Subcutaneous abdominal adipose tissue (tissue), 5 donors: ENCODE data around the gene MTMR11.
A peak's percentile ranks its signal among the peaks of the same experiment; 100 is the strongest.

Source experiments
- H3K27ac ChIP-seq: one replicate; pipeline ENCODE4 v1.7.0; 2013; ENCODE audit warnings: low read depth, mild to moderate bottlenecking, inconsistent platforms, low read length, moderate library complexity
- H3K27me3 ChIP-seq, 5 donors: one replicate each; pipeline ENCODE4 v1.7.0; 2013; ENCODE audit warnings: low read length in 5 of 5, inconsistent platforms in 1 of 5; ENCODE audit not compliant: control insufficient read depth in 5 of 5, insufficient read depth in 4 of 5
- H3K36me3 ChIP-seq, 5 donors: one replicate each; pipeline ENCODE4 v1.7.0; 2013; ENCODE audit warnings: low read length in 5 of 5; ENCODE audit not compliant: control insufficient read depth in 5 of 5, insufficient read depth in 5 of 5
- H3K4me1 ChIP-seq, 5 donors: one replicate each; pipeline ENCODE4 v1.7.0; 2013; ENCODE audit warnings: low read length in 5 of 5, mild to moderate bottlenecking in 3 of 5, moderate library complexity in 1 of 5; ENCODE audit not compliant: control insufficient read depth in 5 of 5, insufficient read depth in 5 of 5
- H3K4me3 ChIP-seq, 5 donors: one replicate each; pipeline ENCODE4 v1.7.0; 2013; ENCODE audit warnings: low read length in 5 of 5, low read depth in 1 of 5
- H3K9ac ChIP-seq, 5 donors: one replicate each; pipeline ENCODE4 v1.7.0; 2013; ENCODE audit warnings: low read length in 5 of 5, mild to moderate bottlenecking in 4 of 5, moderate library complexity in 3 of 5
- H3K9me3 ChIP-seq, 5 donors: one replicate each; pipeline ENCODE4 v1.7.0; 2013; ENCODE audit warnings: low read length in 5 of 5; ENCODE audit not compliant: control insufficient read depth in 5 of 5
- donor health status: healthy.
- donor health status: healthy.
- donor health status: healthy.
- donor health status: healthy.
- donor health status: healthy.

Gene MTMR11

DNA sequence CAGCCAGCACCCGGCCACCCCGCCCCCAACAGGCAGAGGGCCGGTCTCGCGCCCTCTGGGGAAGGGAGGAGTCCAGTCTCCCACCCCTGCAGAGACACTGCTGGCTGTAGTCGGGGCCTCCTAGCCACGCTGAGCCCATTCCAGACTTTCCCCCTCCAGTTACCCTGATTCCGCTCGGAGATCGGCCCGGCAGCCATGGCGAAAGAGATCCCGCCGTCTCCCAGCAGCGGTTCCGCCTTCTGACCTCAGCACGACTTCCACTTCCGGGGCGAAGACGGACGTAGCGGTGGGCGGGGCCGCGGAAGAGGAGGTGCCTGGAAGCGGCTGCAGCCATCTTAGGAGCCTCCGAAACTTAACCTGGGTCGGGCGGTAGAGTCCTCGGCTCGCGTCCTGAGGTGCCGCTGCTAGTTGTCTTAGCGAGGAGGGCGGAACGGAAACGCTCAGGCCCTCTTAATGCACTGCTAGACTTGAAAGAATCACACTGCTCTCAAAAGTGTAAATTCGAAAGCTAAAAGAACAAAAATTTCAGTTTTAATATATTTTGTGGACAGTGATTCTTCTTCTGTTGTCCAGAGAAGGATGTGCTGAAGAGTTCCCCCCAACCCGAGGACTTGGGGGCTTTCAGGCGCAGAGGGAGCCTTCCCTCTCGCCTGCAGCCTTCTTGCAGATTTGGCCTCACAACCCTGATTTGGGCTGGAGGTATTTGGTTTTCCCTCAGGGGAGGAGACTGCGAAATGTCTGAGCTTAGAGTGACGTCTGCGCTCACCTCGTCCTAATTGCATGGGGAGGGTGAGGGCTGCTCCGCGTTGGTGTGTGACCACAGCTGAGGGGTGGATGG is 8.9 kb downstream of the MTMR11 start, which contains the start of gene SF3B4:
Gene SF3B4 (minus strand): TSS at position 241 of the 838 bp plus-strand sequence. CDS start 44 bp downstream, at position 197.
- H3K36me3 ChIP-seq: peaks cover 19 to 45% (median 42%) of the 10 kb centered on the region in 5 donors
- H3K9me3 ChIP-seq: no peaks in the 10 kb centered on the region
- H3K9ac ChIP-seq: peak within 1 kb of the TSS; percentile 84 to 96 (median 94)
- H3K4me3 ChIP-seq: peak within 1 kb of the TSS; percentile 94 to 98 (median 96)
- peaks cover 6 to 30% (median 28%) of the 10 kb centered on the region in 5 donors for H3K4me1 ChIP-seq
- H3K27ac ChIP-seq: peak within 1 kb of the TSS; percentile 90
- no peaks in the 10 kb centered on the region for H3K27me3 ChIP-seq

DNA sequence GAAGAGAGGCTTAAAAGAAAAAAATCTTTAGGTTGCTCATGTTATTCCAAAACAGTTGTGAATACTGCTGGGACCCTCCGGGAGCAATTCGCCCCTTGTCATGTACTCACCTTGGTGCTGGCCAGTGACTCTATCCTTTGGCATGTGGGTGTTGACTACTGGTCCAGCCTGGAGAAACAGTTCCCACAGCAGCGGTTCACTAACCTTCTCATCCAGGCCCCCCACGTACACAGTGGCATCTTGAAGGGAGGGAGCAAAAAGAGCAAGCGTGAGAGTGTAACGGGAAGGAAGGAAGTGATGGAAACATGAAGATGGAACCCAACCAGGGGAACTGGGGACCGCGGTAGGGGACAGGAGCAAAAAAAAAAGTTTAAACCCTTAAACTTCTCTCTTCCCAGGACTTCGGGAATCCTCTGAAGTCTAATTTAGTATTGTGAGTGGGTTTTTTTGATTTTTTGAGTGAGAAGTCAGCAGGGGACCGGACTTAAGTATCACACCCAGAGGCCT is 9.6 kb downstream of the MTMR11 start:
- H3K4me3 ChIP-seq: peak overlapping the region; percentile 94 to 98 (median 96)
- H3K4me1 ChIP-seq: peaks cover 6 to 30% (median 28%) of the 10 kb centered on the region in 5 donors
- peak overlapping the region; percentile 84 to 96 (median 94) for H3K9ac ChIP-seq
- H3K36me3 ChIP-seq: peaks cover 22 to 50% (median 44%) of the 10 kb centered on the region in 5 donors
- no peaks in the 10 kb centered on the region for H3K9me3 ChIP-seq
- H3K27me3 ChIP-seq: no peaks in the 10 kb centered on the region
- peak overlapping the region; percentile 90 for H3K27ac ChIP-seq

GRCh38 chr1:149926296-149926695 is 10.4 kb downstream of the MTMR11 start:
- peaks cover 24 to 47% (median 42%) of the 10 kb centered on the region in 5 donors for H3K36me3 ChIP-seq
- no peak overlapping the region for H3K27ac ChIP-seq
- H3K9ac ChIP-seq: no peak overlapping the region

GRCh38 chr1:149925751-149926150 is 10.9 kb downstream of the MTMR11 start:
- Histone ChIP-seq H3K9me3 (no peaks in the 10 kb centered on the region), H3K27me3 (no peaks in the 10 kb centered on the region), H3K27ac (no peak overlapping the region), H3K36me3 (peaks cover 24 to 45% (median 42%) of the 10 kb centered on the region in 5 donors), H3K4me1 (peaks cover 6 to 30% (median 28%) of the 10 kb centered on the region in 5 donors), H3K4me3 (no peak overlapping the region), H3K9ac (no peak overlapping the region)

More at GRCh38 chr1:149926296-149926695, 10.4 kb downstream of the MTMR11 start:
- H3K9me3 ChIP-seq: no peaks in the 10 kb centered on the region
- H3K27me3 ChIP-seq: no peaks in the 10 kb centered on the region
- H3K4me3 ChIP-seq: peak overlapping the region in 3 of 5 donors; percentile 8 to 96 (median 96)
- H3K4me1 ChIP-seq: peaks cover 6 to 30% (median 28%) of the 10 kb centered on the region in 5 donors

- H3K27ac ChIP-seq: no peak overlapping the region
- H3K4me1 ChIP-seq: peaks cover 6 to 30% (median 28%) of the 10 kb centered on the region in 5 donors
- H3K27me3 ChIP-seq: no peaks in the 10 kb centered on the region
- peaks cover 24 to 45% (median 42%) of the 10 kb centered on the region in 5 donors for H3K36me3 ChIP-seq
- peak overlapping the region in 1 of 5 donors; percentile 24 for H3K9ac ChIP-seq
- no peaks in the 10 kb centered on the region for H3K9me3 ChIP-seq
- no peak overlapping the region for H3K4me3 ChIP-seq
Observed at GRCh38 chr1:149925345-149925744, 11.3 kb downstream of the MTMR11 start.

DNA sequence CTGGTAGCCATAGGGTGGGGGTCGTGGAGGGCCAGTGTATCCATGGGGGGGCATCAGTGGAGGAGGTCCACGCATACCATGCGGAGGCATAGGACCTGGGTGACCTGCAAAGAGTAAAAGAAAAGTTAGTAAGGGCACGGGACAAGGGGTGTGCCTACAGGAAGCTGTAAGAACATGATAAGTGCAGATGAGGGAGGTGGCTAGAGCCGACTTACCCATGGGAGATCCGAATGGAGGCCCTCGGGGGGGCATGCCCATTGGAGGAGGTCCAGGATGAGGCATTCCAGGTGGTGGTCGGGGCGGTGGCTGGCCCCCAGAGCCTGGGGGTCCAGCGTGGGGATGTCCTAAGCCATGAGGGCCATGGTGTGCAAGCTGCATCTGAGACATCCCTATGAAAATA is 13.1 kb downstream of the MTMR11 start:
- no peak overlapping the region for H3K27ac ChIP-seq
- H3K4me3 ChIP-seq: no peak overlapping the region
- H3K9me3 ChIP-seq: no peaks in the 10 kb centered on the region
- H3K9ac ChIP-seq: no peak overlapping the region
- H3K4me1 ChIP-seq: peaks cover 6 to 33% (median 26%) of the 10 kb centered on the region in 5 donors
- peaks cover 24 to 45% (median 42%) of the 10 kb centered on the region in 5 donors for H3K36me3 ChIP-seq
- no peaks in the 10 kb centered on the region for H3K27me3 ChIP-seq

DNA sequence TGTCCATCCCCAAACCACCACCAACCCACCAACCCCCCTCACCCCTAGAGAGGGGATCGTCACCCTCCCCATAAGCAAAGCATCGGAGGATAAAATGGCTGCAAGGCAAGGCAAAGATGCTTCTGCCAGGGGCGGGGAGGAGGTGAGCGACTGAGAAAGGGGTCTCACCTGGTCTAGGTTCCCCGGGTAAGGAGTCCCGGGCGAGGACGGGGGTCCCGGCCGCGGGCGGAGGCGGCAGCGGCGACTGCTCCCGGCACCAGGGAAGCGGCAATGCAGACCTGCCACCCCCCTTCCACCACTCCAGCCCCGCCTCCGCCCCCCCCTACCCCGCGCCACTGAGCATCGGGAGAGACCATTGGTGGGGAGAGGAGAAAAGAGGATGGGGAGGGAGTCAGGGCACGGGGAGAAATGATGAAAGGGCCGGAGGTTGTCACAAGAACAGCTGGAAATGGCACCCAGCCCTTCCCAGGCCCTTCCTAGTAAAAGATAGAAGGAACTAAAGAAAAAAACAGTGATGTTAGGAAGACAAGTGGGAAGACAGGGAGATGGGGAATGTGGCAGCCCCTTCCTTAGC is 19.0 kb downstream of the MTMR11 start, which contains the start of gene SV2A:
Gene SV2A (minus strand): TSS at position 274 of the 574 bp plus-strand sequence. CDS start 4,004 bp downstream, outside the sequence.
- Histone ChIP-seq H3K27ac (no peak within 1 kb of the TSS), H3K9ac (no peak within 1 kb of the TSS), H3K4me1 (peaks cover 0 to 4% (median 0%) of the 10 kb centered on the region in 5 donors), H3K27me3 (peaks cover 5 to 20% (median 9%) of the 10 kb centered on the region in 5 donors), H3K4me3 (peak within 1 kb of the TSS in 1 of 5 donors; percentile 5), H3K9me3 (no peaks in the 10 kb centered on the region), H3K36me3 (peaks cover 4 to 5% (median 4%) of the 10 kb centered on the region in 5 donors)

GRCh38 chr1:149916898-149917252 is 19.8 kb downstream of the MTMR11 start:
- peaks cover 0 to 3% (median 0%) of the 10 kb centered on the region in 5 donors for H3K36me3 ChIP-seq
- H3K27me3 ChIP-seq: peaks cover 5 to 20% (median 9%) of the 10 kb centered on the region in 5 donors
- no peak overlapping the region for H3K9ac ChIP-seq
- no peak overlapping the region for H3K27ac ChIP-seq
- no peak overlapping the region for H3K4me3 ChIP-seq
- no peaks in the 10 kb centered on the region for H3K9me3 ChIP-seq
- H3K4me1 ChIP-seq: peaks cover 0 to 4% (median 0%) of the 10 kb centered on the region in 5 donors

- Histone ChIP-seq H3K9ac (no peak overlapping the region), H3K9me3 (no peaks in the 10 kb centered on the region), H3K4me3 (no peak overlapping the region), H3K27ac (no peak overlapping the region), H3K36me3 (no peaks in the 10 kb centered on the region), H3K4me1 (peaks cover 0 to 4% (median 0%) of the 10 kb centered on the region in 5 donors), H3K27me3 (peaks cover 5 to 20% (median 9%) of the 10 kb centered on the region in 5 donors)
Observed at GRCh38 chr1:149916193-149916897, 20.3 kb downstream of the MTMR11 start.
